Measurements from ENCODE around the gene KRR1.
"Not testable (repeated sequence)": the region's sequence is repeated elsewhere in the genome, so short reads cannot be mapped to it uniquely, and the experiment has no call there.

The KRR1 gene

GRCh38 chr12:75476071-75476470 lies 35.3 kb downstream of the KRR1 start:
- DNase-seq (ENCODE audit: low spot score): no peak

- DNase-seq (ENCODE audit: low spot score): no peak
Measured at GRCh38 chr12:75474116-75474515, 37.3 kb downstream of the KRR1 start.

GRCh38 chr12:75471902-75472890 lies 39.2 kb downstream of the KRR1 start:
- no peak for DNase-seq (ENCODE audit: low spot score)

- no peak for DNase-seq (ENCODE audit: low spot score)
Measured at GRCh38 chr12:75460204-75460603, 51.2 kb downstream of the KRR1 start.

GRCh38 chr12:75459755-75460154 lies 51.7 kb downstream of the KRR1 start:
- no peak for DNase-seq (ENCODE audit: low spot score)

- DNase-seq (ENCODE audit: low spot score): not testable (repeated sequence)
Measured at GRCh38 chr12:75457866-75458265, 53.5 kb downstream of the KRR1 start.

- no peak for DNase-seq (ENCODE audit: low spot score)
Measured at GRCh38 chr12:75457191-75457590, 54.2 kb downstream of the KRR1 start.

- no peak for DNase-seq (ENCODE audit: low spot score)
Measured at GRCh38 chr12:75455839-75456238, 55.6 kb downstream of the KRR1 start.

GRCh38 chr12:75452675-75453330 lies 58.6 kb downstream of the KRR1 start:
- DNase-seq (ENCODE audit: low spot score): no peak

GRCh38 chr12:75447691-75448393 lies 63.6 kb downstream of the KRR1 start:
- DNase-seq (ENCODE audit: low spot score): no peak

- no peak for DNase-seq (ENCODE audit: low spot score)
Measured at GRCh38 chr12:75446857-75447256, 64.6 kb downstream of the KRR1 start.

- not testable (repeated sequence) for DNase-seq (ENCODE audit: low spot score)
Measured at GRCh38 chr12:75445137-75445507, 66.3 kb downstream of the KRR1 start.

GRCh38 chr12:75444429-75445136 lies 66.8 kb downstream of the KRR1 start:
- no peak for DNase-seq (ENCODE audit: low spot score)

- no peak for DNase-seq (ENCODE audit: low spot score)
Measured at GRCh38 chr12:75443709-75444108, 67.7 kb downstream of the KRR1 start.

- DNase-seq (ENCODE audit: low spot score): not testable (repeated sequence)
Measured at GRCh38 chr12:75442454-75442853, 69.0 kb downstream of the KRR1 start.

GRCh38 chr12:75441687-75442449 lies 69.5 kb downstream of the KRR1 start:
- DNase-seq (ENCODE audit: low spot score): not testable (repeated sequence)
